Panc1 (cell line): ENCODE measurements around the gene DCAF5.

Experiments
- POLR2AphosphoS5 ChIP-seq: IDR thresholded peaks from 2 replicates; pipeline ENCODE4 v1.6.1; 2012; ENCODE audit warnings: mild to moderate bottlenecking, low read depth, low read length, moderate library complexity
- SIN3A ChIP-seq: IDR thresholded peaks from 2 replicates; pipeline ENCODE4 v1.6.1; 2012; ENCODE audit warnings: low read depth, mild to moderate bottlenecking, low read length, moderate library complexity, borderline replicate concordance; ENCODE audit not compliant: insufficient read depth
- TF ChIP-seq, protein P1 (sequence below): fragments of 450-650 bp; IDR thresholded peaks from 2 replicates; pipeline ENCODE4 v1.5.1; 2017; ENCODE audit warnings: mild to moderate bottlenecking
- TF ChIP-seq, protein P2 (sequence below), 2 experiments: IDR thresholded peaks; 2 replicates each; pipeline ENCODE4 v1.6.1; 2011 to 2012; ENCODE audit warnings: low read depth in 2 of 2, control low read depth in 1 of 2, low read length in 1 of 2, mild to moderate bottlenecking in 1 of 2, moderate library complexity in 1 of 2; ENCODE audit not compliant: insufficient read depth in 1 of 2

DNA sequence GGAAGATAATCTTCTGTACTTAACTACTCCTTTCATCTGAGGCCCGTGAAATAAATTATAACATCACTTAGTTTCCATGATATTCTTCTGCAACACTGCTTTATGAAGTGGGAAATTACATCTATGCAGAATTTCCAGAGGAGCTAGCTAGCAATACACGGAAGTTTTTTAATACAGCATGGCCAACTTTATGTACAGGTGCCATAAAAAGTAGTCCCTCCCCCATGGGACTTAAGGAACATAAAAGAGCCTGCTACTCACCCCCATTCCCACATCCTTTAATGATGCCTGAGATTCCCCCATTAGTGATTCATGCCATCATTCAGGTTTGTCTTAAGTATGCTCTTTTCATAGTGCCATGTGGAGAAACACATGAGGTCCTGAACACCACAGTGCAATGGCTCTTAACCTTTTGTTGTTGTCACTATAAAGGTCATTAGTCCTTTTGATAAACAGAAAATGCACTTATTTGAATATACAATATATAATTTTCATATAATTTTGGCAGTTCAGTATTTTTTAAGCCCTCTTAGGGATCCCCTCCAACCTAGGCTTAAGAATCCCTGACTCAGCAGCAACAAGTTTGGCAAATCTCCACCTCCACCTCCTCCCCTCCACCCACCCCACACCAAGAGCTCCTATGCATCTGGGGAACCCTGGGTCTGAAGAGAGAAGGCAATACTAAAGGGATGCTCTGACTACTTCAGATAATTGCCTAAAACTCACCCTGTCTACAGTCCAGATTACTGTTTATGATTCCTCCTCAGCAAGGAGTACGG, 37.3 kb downstream of the DCAF5 start:
- TF ChIP-seq, protein P1, sequence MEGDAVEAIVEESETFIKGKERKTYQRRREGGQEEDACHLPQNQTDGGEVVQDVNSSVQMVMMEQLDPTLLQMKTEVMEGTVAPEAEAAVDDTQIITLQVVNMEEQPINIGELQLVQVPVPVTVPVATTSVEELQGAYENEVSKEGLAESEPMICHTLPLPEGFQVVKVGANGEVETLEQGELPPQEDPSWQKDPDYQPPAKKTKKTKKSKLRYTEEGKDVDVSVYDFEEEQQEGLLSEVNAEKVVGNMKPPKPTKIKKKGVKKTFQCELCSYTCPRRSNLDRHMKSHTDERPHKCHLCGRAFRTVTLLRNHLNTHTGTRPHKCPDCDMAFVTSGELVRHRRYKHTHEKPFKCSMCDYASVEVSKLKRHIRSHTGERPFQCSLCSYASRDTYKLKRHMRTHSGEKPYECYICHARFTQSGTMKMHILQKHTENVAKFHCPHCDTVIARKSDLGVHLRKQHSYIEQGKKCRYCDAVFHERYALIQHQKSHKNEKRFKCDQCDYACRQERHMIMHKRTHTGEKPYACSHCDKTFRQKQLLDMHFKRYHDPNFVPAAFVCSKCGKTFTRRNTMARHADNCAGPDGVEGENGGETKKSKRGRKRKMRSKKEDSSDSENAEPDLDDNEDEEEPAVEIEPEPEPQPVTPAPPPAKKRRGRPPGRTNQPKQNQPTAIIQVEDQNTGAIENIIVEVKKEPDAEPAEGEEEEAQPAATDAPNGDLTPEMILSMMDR, result no peak
- no peak for TF ChIP-seq POLR2AphosphoS5
- TF ChIP-seq, protein P2, sequence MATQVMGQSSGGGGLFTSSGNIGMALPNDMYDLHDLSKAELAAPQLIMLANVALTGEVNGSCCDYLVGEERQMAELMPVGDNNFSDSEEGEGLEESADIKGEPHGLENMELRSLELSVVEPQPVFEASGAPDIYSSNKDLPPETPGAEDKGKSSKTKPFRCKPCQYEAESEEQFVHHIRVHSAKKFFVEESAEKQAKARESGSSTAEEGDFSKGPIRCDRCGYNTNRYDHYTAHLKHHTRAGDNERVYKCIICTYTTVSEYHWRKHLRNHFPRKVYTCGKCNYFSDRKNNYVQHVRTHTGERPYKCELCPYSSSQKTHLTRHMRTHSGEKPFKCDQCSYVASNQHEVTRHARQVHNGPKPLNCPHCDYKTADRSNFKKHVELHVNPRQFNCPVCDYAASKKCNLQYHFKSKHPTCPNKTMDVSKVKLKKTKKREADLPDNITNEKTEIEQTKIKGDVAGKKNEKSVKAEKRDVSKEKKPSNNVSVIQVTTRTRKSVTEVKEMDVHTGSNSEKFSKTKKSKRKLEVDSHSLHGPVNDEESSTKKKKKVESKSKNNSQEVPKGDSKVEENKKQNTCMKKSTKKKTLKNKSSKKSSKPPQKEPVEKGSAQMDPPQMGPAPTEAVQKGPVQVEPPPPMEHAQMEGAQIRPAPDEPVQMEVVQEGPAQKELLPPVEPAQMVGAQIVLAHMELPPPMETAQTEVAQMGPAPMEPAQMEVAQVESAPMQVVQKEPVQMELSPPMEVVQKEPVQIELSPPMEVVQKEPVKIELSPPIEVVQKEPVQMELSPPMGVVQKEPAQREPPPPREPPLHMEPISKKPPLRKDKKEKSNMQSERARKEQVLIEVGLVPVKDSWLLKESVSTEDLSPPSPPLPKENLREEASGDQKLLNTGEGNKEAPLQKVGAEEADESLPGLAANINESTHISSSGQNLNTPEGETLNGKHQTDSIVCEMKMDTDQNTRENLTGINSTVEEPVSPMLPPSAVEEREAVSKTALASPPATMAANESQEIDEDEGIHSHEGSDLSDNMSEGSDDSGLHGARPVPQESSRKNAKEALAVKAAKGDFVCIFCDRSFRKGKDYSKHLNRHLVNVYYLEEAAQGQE (IDR thresholded peaks at IDR 0.05; ENCODE audit: insufficient read depth in 1 of 2, low read depth in 2 of 2, low read length in 1 of 2), result no peak
- TF ChIP-seq SIN3A, result no peak
